GM18867 (cell line): ENCODE data around the gene SLC12A9.
"Not testable (repeated sequence)": the region's sequence is repeated elsewhere in the genome, so short reads cannot be mapped to it uniquely, and the experiment has no call there.

ENCODE experiments used
- ATAC-seq: cut with Tn5 transposase; IDR thresholded peaks from one replicate; pipeline ENCODE4 v1.9.1; 2021; ENCODE audit warnings: mild to moderate bottlenecking, moderate library complexity; ENCODE audit not compliant: unreplicated experiment

Gene SLC12A9

GRCh38 chr7:100852048-100852872, at the start of gene SLC12A9:
Gene SLC12A9 (plus strand): TSS chr7:100852713. CDS start chr7:100854198, 1,485 bp downstream.
- peak; percentile 88 for ATAC-seq

- ATAC-seq, result no peak
Observed at GRCh38 chr7:100802951-100803350, 49.6 kb upstream of the SLC12A9 start.

- ATAC-seq, result peak; percentile 98
Observed at GRCh38 chr7:100803398-100804161, 48.9 kb upstream of the SLC12A9 start.

GRCh38 chr7:100804681-100805431, 47.7 kb upstream of the SLC12A9 start:
- no peak for ATAC-seq

GRCh38 chr7:100806276-100806675, 46.2 kb upstream of the SLC12A9 start:
- no peak for ATAC-seq

GRCh38 chr7:100806883-100807282, 45.6 kb upstream of the SLC12A9 start:
- ATAC-seq, result not testable (repeated sequence)

- no peak for ATAC-seq
Observed at GRCh38 chr7:100808354-100808875, 44.1 kb upstream of the SLC12A9 start.

- no peak for ATAC-seq
Observed at GRCh38 chr7:100811480-100811879, 41.0 kb upstream of the SLC12A9 start.

GRCh38 chr7:100812729-100813128, 39.8 kb upstream of the SLC12A9 start:
- no peak for ATAC-seq

GRCh38 chr7:100816515-100816914, 36.0 kb upstream of the SLC12A9 start:
- not testable (repeated sequence) for ATAC-seq

- no peak for ATAC-seq
Observed at GRCh38 chr7:100817097-100817496, 35.4 kb upstream of the SLC12A9 start.

- ATAC-seq, result no peak
Observed at GRCh38 chr7:100818366-100818765, 34.1 kb upstream of the SLC12A9 start.

GRCh38 chr7:100818825-100819224, 33.7 kb upstream of the SLC12A9 start:
- ATAC-seq, result no peak

GRCh38 chr7:100819586-100819985, 32.9 kb upstream of the SLC12A9 start:
- ATAC-seq, result no peak

- no peak for ATAC-seq
Observed at GRCh38 chr7:100822236-100823139, 30.0 kb upstream of the SLC12A9 start.

GRCh38 chr7:100823140-100823525, 29.4 kb upstream of the SLC12A9 start:
- ATAC-seq, result no peak

- ATAC-seq, result no peak
Observed at GRCh38 chr7:100823534-100823933, 29.0 kb upstream of the SLC12A9 start.

GRCh38 chr7:100824499-100825214, 27.9 kb upstream of the SLC12A9 start:
- ATAC-seq, result no peak

GRCh38 chr7:100825215-100825671, 27.3 kb upstream of the SLC12A9 start:
- no peak for ATAC-seq
